Mucosa of gallbladder (tissue), 1 donor: ENCODE measurements around the gene CTDSP1. TPM values are rescaled to one million over a fixed set of nuclear protein-coding genes. Genes with fewer than 3 reads are reported as not detected.

Source experiments
- DNase-seq: peaks from one replicate; pipeline ENCODE4 v3.0.0-alpha.2; 2020; ENCODE audit warnings: low spot score
- total RNA-seq: library from RNA; stranded (reverse); gene quantifications from one replicate; pipeline ENCODE4 v1.2.1, GENCODE V29; 2021
- donor health status: DM: no; HTN: no; CAD: no.

CTDSP1 gene, protein sequence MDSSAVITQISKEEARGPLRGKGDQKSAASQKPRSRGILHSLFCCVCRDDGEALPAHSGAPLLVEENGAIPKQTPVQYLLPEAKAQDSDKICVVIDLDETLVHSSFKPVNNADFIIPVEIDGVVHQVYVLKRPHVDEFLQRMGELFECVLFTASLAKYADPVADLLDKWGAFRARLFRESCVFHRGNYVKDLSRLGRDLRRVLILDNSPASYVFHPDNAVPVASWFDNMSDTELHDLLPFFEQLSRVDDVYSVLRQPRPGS
- 184 TPM for total RNA-seq

GRCh38 chr2:218399391-218400166 is at the start of gene CTDSP1:
Gene CTDSP1 (plus strand): TSS chr2:218399868. CDS start chr2:218400091, 223 bp downstream.
- DNase-seq, result peak; percentile 98

GRCh38 chr2:218354045-218354444 is 45.6 kb upstream of the CTDSP1 start:
- no peak for DNase-seq

GRCh38 chr2:218354850-218355443 is 44.7 kb upstream of the CTDSP1 start:
- peak; percentile 34 for DNase-seq

DNA sequence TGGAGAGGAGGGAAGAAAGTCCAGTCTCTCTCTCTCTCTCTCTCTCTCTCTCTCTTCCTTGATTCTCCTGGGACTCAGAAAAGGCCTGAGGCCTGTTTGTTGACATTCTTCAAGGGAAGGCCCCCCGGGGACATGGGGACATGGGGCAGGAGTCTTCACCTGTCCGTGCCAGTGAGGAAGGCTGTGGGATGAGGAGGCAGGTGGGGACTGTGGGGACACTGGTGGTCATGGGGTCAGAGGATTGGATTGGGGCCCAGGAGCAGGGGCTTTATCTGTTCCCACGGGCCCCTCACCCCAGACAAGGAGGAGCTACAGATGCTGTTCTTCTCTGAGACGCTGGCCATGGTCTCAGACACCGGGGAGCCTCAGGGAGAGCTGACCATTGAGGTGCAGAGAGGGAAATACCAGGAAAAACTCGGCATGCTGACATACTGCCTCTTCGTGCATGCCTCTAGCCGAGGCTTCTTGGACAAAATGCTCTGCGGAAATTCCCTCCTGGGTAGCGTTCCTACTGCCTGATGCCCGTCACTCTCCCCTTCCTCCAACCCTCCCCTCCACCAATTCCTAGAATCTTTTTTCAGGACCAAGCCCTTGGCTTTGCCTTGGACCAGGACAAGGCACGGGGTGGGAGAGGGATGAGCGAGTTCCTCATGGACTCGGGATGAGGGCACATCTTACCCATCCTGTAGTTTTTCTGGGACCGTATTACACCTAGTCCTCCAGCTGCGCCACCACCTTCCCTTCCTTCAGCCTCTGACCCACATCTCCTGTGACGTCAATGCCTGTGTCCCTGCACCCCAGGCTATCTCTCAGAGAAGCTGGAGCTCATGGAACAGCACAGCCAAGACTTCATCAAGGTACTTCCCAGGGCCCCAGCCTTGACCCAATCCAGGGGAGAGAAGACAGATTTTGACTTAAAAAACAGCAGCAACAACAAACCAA is 42.2 kb upstream of the CTDSP1 start:
- no peak for DNase-seq

GRCh38 chr2:218360453-218360852 is 39.2 kb upstream of the CTDSP1 start:
- no peak for DNase-seq

- DNase-seq, result no peak
Observed at GRCh38 chr2:218362606-218363005, 37.1 kb upstream of the CTDSP1 start.

DNA sequence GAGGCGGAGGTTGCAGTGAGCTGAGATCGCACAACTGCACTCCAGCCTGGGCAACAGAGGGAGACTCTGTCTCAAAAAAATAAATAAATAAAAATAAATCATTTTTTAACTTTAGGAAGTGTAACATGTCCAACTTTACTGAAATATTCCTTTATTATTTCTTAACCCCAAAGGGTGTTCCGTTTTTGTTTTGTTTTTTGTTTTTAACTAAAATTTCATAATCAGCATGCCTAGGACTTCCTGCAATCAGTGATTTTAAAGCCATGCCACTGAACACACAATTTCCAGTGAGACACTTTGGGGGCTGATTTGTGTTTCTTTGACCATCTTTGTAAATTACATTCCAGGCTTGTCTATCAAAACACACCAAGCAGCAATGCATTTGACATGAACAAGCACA is 35.9 kb upstream of the CTDSP1 start:
- DNase-seq, result no peak

DNA sequence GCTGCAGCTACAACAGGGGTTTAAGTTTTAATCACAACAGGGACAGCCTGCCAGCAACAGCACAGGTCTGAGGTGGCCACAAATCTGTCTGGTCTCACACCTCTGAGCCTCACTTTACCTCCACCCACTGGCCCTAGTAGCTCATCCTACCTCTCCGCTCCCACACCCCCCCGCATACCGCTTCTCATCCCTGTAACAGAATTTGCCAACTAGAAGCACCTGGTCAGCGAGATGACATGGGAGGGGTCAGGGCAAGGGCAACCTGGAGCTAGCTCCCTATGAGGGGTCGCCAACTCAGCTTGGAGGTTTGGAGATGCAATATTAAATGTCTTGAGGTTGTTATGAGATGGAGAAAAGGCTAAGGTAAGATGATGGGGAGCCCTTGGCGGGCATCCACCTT is 35.5 kb upstream of the CTDSP1 start:
- no peak for DNase-seq

DNA sequence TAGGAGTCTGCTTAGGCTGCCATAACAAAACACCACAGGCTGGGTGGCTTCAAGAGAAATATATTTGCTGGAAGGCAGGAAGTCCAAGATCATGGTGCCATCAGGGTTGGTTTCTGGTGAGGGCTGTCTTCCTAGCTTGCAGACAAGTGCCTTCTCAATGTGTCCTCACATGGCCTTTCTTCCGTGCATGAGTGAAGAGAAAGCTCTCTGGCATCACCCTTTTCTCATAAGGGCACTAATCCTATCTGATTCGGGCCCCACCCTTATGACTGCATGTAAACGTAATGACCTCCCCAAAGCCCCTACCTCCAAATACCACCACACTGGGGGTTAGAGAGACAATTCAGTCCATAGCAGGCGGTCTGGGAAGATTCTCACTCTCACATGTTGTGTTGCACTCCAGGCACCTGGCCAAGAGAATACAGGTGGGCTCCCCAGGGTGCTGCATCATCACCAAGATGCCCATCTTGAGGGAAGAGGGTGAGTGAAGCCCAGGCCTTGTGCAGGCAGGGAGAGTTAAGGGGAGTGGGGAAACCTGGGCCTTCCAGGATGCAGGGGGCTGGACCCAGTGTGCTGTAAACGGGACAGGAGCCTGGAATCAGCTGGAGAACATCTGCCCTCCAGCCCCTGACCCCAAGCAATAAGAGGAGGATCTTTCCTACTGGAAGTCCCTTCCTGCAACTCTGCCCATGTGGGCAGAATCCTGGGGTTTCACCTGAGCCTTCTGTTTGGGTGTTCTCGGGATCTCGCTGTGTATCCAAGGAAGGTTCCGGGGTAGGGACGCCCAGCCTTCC is 32.9 kb upstream of the CTDSP1 start:
- DNase-seq, result no peak

DNA sequence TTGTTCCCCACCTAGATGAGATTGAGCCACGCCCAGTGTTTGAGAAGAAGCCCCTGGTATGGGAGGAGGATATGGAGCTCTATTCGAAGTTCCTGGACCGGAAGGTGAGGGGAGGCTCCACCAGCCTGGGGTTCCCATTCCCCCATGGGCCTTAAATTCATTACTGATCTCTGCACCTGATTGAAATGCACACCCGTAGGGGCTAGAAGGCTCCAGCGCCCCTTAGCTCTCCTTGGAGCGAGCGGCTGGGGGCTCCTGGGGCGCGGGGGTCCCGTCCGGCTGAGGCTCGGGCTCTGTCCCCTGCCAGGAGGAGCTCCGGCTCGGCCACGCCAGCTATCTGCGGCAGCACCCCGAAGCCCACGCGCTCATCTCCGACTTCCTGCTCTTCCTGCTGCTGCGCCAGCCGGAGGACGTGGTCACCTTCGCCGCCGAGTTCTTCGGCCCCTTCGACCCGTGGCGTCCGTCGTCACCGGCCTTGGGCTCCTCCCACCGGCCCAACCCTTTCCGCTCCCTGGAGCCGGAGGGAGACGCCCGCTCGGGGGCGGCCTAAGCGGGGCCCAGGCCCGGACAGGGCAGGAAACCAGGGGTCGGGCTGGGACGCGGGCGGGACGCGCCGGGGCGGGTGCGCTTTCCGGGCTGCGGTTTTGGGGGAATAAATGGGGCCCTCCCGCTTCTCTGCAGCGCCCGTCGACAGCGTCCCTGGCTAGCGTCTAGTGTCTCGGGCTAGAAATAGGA is 32.1 kb upstream of the CTDSP1 start:
- peak; percentile 89 for DNase-seq

GRCh38 chr2:218368150-218368528 is 31.5 kb upstream of the CTDSP1 start:
- DNase-seq, result no peak

DNA sequence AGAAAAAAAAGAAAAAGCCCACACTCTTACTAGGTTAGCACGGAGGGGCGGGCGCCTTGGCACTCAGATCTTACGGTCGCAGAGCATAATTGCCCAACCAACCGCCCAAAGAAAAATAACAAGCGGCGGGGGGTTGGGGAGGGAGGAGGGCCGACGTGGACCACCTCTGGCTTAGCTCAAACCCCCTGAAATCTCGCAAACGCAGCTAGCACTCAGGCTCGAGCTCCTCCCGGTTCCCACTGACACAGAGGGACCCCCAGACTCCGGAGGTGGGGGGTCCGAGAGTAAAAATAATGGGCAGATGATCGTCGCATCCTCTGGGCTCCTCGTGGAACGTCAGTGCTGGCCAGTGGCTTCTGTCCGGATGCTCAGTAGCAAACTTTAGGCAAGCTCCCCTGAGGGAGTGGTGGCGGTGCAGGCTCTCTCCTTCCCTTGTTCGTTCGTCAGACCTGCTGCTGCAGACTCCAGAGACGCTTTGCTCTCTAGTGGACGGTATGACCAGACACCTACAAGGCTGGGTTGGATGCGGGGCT is 31.0 kb upstream of the CTDSP1 start:
- peak; percentile 39 for DNase-seq

DNA sequence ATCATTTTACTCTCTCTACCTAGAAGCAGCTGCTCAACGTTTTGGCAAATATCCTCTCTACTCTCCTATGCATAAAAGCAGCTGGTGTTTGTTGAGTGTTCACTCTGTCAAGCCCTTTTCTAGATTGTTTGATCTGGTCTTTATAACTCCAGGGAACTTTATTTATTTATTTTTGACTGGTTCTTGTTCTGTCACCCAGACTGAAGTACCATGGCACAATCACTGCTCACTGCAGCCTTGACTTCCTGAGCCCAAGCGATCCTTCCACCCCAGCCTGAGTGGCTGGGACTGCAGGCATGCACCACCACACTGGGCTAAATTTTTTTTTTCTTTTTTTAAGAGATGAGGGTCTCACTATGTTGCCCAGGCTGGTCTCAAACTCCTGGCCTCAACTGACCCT is 30.3 kb upstream of the CTDSP1 start:
- DNase-seq, result no peak

GRCh38 chr2:218370410-218371063 is 29.1 kb upstream of the CTDSP1 start:
- peak; percentile 48 for DNase-seq

DNA sequence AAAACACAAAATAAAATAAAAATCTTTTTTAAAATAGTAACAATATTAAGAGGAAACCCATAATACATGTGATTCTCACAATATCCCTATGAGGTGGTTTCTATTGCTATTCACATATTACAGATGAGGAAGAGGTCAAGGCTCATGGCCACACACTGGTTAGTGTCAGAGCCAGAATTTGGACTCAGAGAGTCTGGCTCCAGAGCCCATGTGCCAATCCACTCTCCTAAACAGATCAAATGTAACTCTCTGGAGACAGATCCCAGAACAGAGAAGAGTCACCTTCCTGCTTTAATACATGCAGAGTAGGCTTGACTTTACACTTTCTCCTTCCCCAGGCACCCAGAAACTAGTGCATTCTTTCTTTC is 27.7 kb upstream of the CTDSP1 start:
- DNase-seq, result no peak

DNA sequence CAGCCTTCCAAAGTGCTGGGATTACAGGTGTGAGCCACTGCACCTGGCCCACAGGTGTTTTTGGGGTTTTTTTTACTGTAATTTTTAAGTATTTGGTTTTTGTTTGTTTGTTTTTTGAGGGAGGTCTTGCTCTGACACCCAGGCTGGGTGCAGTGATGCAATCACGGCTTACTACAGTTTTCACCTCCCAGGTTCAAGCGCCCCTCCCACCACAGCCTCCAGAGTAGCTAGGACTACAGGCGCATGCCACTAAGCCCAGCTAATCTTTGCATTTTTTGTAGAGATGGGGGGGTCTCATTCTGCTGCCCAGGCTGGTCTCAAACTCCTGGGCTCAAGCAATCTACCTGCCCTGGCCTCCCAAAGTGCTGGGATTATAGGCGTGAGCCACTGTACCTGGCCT is 24.9 kb upstream of the CTDSP1 start:
- DNase-seq, result no peak

DNA sequence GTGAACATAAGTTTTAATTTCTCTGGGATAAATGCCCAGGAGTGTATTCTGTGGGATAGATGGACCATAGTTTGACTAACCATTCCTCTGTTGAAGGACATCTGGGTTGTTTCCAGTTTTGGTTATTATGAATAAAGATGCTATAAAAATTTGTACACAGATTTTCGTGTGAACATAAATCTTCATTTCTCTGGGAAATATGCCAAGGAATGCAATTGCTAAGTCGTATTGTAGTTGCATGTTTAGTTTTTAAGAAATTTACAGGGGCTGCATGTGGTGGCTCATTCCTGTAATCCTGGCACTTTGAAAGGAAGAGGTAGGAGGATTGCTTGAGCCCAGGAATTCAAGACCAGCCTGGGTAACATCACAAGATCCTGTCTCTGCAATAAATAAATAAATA is 24.5 kb upstream of the CTDSP1 start:
- no peak for DNase-seq

DNA sequence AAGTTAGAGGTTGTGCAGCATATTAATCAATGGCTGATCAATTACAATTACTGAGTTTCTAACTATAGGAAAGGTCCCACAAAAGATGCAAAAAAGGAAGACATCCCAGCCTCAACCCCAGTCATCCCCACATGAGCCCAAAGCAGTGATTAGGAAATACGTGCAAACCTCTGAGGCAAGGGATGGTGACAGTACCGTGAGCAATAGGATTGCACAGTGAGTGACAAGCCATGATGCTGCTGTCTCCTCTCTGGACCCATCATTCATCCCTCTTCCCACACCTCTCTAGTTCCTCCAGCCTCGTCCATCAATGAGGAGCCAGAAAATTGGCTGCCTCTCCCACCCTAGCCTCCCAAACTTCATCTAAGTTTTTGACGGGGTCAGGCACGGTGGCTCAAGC is 21.6 kb upstream of the CTDSP1 start:
- DNase-seq, result no peak

- peak; percentile 50 for DNase-seq
Observed at GRCh38 chr2:218381916-218382366, 17.7 kb upstream of the CTDSP1 start, which contains the start of gene SLC11A1. Gene SLC11A1 (plus strand): TSS chr2:218382273. CDS start chr2:218382369, 96 bp downstream.
